ENCODE measurements around the gene SNAPC2. TPM values are rescaled to one million over a fixed set of nuclear protein-coding genes. Genes with fewer than 3 reads are reported as not detected.
A peak's percentile ranks its signal among the peaks of the same experiment; 100 is the strongest.

The SNAPC2 gene
- total RNA-seq, 1 donor from 2014 or later: 18.6 TPM

DNA sequence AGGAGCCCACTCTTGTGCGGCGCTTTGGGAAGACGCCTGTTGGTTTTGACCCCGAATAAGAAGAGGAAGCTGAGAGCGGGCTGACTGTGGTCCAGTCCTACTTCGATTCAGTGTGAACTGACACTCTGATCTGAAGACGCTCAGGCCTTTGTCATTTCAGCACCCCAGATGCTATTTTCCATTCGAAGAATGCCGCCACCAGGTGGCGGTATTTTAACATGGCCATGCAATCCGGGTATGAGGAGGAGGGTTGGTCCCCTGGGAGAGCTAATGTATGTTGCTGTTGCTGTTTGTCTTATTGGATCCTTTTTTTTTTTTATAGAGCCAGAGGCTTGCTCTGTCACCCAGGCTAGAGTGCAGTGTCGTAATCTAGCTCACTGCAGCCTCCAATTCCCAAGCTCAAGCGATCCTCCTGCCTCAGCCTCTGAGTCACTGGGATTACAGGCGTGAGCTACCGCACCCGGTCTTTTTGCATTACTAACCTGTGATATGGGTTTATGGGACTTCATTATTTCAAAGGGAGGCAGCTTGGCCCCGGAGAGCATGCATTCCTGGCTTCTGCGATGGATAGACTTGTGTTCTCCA is 24.1 kb downstream of the SNAPC2 start:
- peaks cover 7% of the 10 kb centered on the region for H3K4me1 Mint-ChIP-seq (ENCODE audit: low read depth, unreplicated experiment)
- H3K4me3 Mint-ChIP-seq (ENCODE audit: unreplicated experiment): peak overlapping the region; percentile 97
- no peaks in the 10 kb centered on the region for H3K36me3 Mint-ChIP-seq (ENCODE audit: unreplicated experiment)

DNA sequence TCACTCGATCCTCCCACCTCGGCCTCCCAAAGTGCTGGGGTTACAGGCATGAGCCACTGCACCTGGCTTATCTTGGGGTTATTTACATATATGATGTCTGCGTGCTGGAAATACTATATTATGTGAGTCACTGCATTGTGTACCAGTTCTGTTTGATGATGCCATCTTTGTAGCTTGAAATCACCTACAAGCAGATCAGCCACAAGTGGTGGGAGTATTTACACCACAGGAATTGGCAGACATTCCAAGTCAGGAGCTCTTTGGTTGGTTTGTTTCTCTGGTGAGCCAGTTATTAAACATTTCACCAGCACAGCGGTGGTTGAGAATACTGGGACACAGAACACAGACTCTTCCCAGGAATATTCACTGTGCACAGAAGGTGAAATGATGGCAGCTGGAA is 27.8 kb downstream of the SNAPC2 start:
- H3K4me3 Mint-ChIP-seq (ENCODE audit: unreplicated experiment): no peak overlapping the region
- H3K9me3 Mint-ChIP-seq (ENCODE audit: unreplicated experiment): peaks cover 14% of the 10 kb centered on the region
- no peaks in the 10 kb centered on the region for H3K36me3 Mint-ChIP-seq (ENCODE audit: unreplicated experiment)
- H3K4me1 Mint-ChIP-seq (ENCODE audit: low read depth, unreplicated experiment): peaks cover 14% of the 10 kb centered on the region
- H3K27me3 Mint-ChIP-seq (ENCODE audit: unreplicated experiment): peaks cover 12% of the 10 kb centered on the region
- TF ChIP-seq, protein P1, sequence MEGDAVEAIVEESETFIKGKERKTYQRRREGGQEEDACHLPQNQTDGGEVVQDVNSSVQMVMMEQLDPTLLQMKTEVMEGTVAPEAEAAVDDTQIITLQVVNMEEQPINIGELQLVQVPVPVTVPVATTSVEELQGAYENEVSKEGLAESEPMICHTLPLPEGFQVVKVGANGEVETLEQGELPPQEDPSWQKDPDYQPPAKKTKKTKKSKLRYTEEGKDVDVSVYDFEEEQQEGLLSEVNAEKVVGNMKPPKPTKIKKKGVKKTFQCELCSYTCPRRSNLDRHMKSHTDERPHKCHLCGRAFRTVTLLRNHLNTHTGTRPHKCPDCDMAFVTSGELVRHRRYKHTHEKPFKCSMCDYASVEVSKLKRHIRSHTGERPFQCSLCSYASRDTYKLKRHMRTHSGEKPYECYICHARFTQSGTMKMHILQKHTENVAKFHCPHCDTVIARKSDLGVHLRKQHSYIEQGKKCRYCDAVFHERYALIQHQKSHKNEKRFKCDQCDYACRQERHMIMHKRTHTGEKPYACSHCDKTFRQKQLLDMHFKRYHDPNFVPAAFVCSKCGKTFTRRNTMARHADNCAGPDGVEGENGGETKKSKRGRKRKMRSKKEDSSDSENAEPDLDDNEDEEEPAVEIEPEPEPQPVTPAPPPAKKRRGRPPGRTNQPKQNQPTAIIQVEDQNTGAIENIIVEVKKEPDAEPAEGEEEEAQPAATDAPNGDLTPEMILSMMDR (IDR thresholded peaks at IDR 0.05; ENCODE audit: partially characterized antibody, unreplicated experiment): no peak
- H3K27ac Mint-ChIP-seq (ENCODE audit: unreplicated experiment): no peak overlapping the region
- no peak for DNase-seq

More for the DNA sequence above, 24.1 kb downstream of the SNAPC2 start:
- peaks cover 11% of the 10 kb centered on the region for H3K27me3 Mint-ChIP-seq (ENCODE audit: unreplicated experiment)
- TF ChIP-seq, protein P1 (IDR thresholded peaks at IDR 0.05; ENCODE audit: partially characterized antibody, unreplicated experiment): peak; percentile 98
- DNase-seq: peak; percentile 87
- peak overlapping the region; percentile 100 for H3K27ac Mint-ChIP-seq (ENCODE audit: unreplicated experiment)
- peaks cover 19% of the 10 kb centered on the region for H3K9me3 Mint-ChIP-seq (ENCODE audit: unreplicated experiment)

DNA sequence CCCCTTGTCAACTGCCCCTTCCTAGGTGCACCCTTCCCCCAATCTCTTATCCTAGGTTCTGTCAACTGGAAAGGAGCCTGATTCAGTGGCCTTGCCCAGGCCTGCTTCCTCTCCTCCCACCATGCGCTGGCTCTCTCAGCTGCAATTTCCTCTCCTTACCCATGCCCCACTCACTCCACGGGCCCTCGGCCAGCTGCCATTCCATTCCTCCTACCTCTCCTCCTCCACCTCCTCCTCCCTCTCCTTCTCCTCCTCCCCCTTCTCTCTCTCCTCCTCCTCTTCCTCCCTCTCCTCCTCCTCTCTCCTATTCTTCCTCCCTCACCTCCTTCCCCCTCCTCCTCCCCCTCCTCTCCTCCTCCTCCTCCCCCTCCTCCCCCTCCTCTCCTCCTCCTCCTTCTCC is 32.9 kb downstream of the SNAPC2 start:
- TF ChIP-seq, protein P1 (IDR thresholded peaks at IDR 0.05; ENCODE audit: partially characterized antibody, unreplicated experiment): no peak
- Mint-ChIP-seq H3K4me1 (ENCODE audit: low read depth, unreplicated experiment) (peaks cover 14% of the 10 kb centered on the region), H3K4me3 (ENCODE audit: unreplicated experiment) (no peak overlapping the region), H3K9me3 (ENCODE audit: unreplicated experiment) (peaks cover 5% of the 10 kb centered on the region), H3K27ac (ENCODE audit: unreplicated experiment) (peak overlapping the region; percentile 72), H3K27me3 (ENCODE audit: unreplicated experiment) (peaks cover 9% of the 10 kb centered on the region), H3K36me3 (ENCODE audit: unreplicated experiment) (no peaks in the 10 kb centered on the region)
- DNase-seq: no peak

DNA sequence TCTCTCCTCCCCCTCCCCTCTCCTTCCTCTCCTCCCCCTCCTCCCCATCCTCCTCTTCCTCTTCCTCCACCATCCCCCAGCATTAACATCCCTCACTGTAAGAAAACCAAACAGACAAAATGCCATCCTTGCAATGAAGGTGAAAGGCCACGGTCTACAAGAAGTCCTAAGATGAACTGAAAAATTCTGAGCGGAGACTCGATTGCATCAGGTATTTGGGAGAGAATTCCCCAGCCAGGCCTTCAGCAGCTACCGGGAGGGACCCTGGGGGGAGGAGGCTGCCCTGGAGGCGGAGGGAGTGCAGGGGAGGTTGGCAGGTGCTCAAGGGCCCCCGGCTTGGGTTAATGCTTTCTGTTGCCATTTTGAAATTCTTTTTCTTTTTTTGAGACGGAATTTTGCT is 33.4 kb downstream of the SNAPC2 start:
- H3K27ac Mint-ChIP-seq (ENCODE audit: unreplicated experiment): no peak overlapping the region
- H3K4me1 Mint-ChIP-seq (ENCODE audit: low read depth, unreplicated experiment): peaks cover 14% of the 10 kb centered on the region
- TF ChIP-seq, protein P1 (IDR thresholded peaks at IDR 0.05; ENCODE audit: partially characterized antibody, unreplicated experiment): no peak
- H3K4me3 Mint-ChIP-seq (ENCODE audit: unreplicated experiment): no peak overlapping the region
- H3K9me3 Mint-ChIP-seq (ENCODE audit: unreplicated experiment): peaks cover 3% of the 10 kb centered on the region
- peaks cover 9% of the 10 kb centered on the region for H3K27me3 Mint-ChIP-seq (ENCODE audit: unreplicated experiment)
- no peak for DNase-seq
- H3K36me3 Mint-ChIP-seq (ENCODE audit: unreplicated experiment): no peaks in the 10 kb centered on the region

DNA sequence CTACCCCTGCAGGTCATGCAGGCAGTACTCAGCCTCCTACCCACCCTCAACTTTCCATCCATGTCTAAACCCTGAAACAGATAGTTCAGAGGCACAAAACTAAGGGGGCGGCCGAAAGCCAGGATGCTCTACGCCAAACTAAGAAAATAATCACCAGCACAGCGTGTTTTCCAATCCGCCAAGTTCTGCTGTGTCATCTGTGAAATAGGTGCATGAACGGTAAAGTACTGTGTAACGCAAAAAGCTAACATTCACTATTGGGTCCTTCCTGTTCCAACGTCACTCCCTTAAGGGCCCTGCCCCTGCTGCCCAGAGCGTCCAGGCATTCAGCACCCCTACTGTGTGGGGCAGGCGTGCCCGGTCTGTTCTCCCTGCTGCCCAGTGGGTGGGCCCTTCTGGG is 35.6 kb downstream of the SNAPC2 start:
- Mint-ChIP-seq H3K27me3 (ENCODE audit: unreplicated experiment) (peaks cover 9% of the 10 kb centered on the region), H3K27ac (ENCODE audit: unreplicated experiment) (no peak overlapping the region), H3K9me3 (ENCODE audit: unreplicated experiment) (peaks cover 3% of the 10 kb centered on the region), H3K4me1 (ENCODE audit: low read depth, unreplicated experiment) (peaks cover 14% of the 10 kb centered on the region), H3K36me3 (ENCODE audit: unreplicated experiment) (no peaks in the 10 kb centered on the region), H3K4me3 (ENCODE audit: unreplicated experiment) (no peak overlapping the region)
- TF ChIP-seq, protein P1 (IDR thresholded peaks at IDR 0.05; ENCODE audit: partially characterized antibody, unreplicated experiment): no peak
- no peak for DNase-seq
